PC-9 (cell line): ENCODE results near the gene BCO2.

Experiments used
- EZH2 ChIP-seq: fragments of 200-600 bp; sonication (generic); IDR thresholded peaks from 2 replicates; pipeline ENCODE4 v1.8.0; 2017; ENCODE audit warnings: antibody characterized with exemption, low read depth
- TF ChIP-seq, protein P1 (sequence below): fragments of 200-600 bp; sonication (generic); conservative IDR thresholded peaks from 2 replicates; pipeline ENCODE4 v1.6.1; 2017; ENCODE audit warnings: mixed run types, antibody characterized with exemption, mild to moderate bottlenecking, moderate library complexity

DNA sequence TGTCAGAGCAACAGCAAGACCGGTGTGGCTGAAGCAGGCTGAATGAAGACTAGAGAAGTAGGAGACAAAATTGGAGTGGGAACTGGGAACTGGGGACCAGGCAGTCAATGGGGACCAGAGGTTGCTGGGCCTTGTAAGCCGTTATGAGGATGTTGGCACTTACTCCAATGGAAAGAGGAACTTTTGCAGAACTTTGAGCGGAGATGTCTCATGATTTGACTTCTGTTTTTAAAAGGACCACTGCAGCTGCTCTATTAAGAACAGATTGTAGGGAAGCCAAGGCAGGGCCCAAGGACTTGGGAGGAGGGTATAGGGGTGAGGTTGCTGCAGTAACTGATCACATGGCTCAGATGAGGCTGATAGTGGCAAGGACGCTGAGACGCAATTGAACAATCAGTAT is 45.7 kb upstream of the BCO2 start:
- TF ChIP-seq, protein P1, sequence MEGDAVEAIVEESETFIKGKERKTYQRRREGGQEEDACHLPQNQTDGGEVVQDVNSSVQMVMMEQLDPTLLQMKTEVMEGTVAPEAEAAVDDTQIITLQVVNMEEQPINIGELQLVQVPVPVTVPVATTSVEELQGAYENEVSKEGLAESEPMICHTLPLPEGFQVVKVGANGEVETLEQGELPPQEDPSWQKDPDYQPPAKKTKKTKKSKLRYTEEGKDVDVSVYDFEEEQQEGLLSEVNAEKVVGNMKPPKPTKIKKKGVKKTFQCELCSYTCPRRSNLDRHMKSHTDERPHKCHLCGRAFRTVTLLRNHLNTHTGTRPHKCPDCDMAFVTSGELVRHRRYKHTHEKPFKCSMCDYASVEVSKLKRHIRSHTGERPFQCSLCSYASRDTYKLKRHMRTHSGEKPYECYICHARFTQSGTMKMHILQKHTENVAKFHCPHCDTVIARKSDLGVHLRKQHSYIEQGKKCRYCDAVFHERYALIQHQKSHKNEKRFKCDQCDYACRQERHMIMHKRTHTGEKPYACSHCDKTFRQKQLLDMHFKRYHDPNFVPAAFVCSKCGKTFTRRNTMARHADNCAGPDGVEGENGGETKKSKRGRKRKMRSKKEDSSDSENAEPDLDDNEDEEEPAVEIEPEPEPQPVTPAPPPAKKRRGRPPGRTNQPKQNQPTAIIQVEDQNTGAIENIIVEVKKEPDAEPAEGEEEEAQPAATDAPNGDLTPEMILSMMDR: no peak
- no peak for TF ChIP-seq EZH2
